UCSD-AML1 (cell line): ENCODE data around the gene MRPL12.

ENCODE experiments used
- DNase-seq: peaks from one replicate; lab custom pipeline; 2025; ENCODE audit not compliant: unreplicated experiment; lab: John Stamatoyannopoulos, UW

MRPL12 gene

DNA sequence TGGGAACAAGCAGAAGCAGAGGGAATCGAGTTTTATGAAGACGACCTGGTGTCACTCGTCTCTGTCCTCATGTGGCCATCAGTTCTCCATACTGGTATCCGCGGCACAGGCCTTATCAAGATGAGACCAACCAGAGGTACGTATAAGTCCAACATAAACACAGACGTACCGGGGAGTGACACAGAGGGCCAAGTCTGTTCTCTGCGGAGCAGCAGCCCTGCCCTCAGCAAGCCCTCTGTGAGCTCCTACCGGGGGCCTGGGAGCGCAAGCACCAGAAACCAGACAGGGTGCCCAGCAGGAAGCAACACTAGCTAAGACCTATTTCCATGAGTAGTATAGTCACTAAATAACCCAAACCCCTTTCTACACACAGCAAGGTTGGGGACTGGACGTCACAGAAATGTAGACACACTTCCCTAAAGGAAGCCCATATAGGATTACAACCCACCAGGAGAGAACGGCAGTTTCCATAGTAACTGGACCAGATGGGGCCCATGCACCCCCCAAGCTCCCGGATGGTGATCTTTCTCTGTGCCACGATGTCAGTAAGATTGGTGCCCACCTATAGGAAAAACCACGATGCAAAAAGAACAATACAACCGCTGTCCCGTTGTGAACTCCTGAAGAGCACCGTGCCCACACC is 20.5 kb upstream of the MRPL12 start:
- no peak for DNase-seq

DNA sequence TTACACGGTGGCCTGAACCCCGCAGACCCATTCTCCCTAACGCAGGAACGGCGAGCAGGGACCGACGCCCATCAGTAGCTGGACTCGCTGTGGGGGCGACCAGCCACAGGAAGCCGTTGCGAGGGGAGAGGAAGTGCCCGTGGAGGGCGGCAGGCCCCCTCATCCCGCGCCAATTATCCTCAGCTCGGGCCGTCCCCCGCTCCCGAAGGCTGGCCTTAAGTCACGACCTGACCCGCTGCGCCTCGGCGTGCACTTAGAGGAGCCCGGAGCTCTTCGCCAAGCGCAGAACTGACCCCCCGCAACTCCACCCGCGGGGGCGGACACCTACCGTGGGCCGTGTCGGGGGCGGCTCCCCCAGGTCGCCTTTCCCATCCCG is 20.0 kb upstream of the MRPL12 start:
- no peak for DNase-seq

- peak; percentile 99 for DNase-seq
Measured at GRCh38 chr17:81683584-81684441, 19.4 kb upstream of the MRPL12 start, which contains the start of the genes ARL16 and HGS. TSS of gene ARL16 (minus strand) at chr17:81683797. CDS start at chr17:81683753, 44 bp downstream. TSS of gene HGS (plus strand) at chr17:81684011. CDS start at chr17:81684067, 56 bp downstream.

- DNase-seq: no peak
Measured at GRCh38 chr17:81684442-81684911, 18.7 kb upstream of the MRPL12 start.

- DNase-seq: no peak
Measured at GRCh38 chr17:81685108-81685507, 18.1 kb upstream of the MRPL12 start.

DNA sequence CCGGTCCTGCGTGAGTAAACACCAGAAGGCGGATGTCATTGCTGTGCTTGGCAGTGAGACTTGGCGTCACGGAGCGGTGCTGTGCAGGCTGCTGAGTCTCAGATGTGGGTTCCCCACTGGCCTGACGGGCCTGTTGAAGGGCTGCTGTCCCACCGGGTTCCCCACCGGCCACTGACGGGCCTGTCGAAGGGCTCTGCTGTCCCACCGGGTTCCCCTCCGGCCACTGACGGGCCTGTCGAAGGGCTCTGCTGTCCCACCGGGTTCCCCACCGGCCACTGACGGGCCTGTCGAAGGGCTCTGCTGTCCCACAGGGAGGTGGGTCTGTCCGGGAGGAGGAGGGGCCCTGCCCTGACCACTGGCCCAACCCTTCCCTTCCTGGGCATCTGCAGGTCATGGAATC is 16.6 kb upstream of the MRPL12 start:
- DNase-seq: no peak

GRCh38 chr17:81687770-81688541 is 15.2 kb upstream of the MRPL12 start:
- DNase-seq: no peak

- no peak for DNase-seq
Measured at GRCh38 chr17:81688616-81689015, 14.6 kb upstream of the MRPL12 start.

GRCh38 chr17:81690066-81690465 is 13.1 kb upstream of the MRPL12 start:
- no peak for DNase-seq

DNA sequence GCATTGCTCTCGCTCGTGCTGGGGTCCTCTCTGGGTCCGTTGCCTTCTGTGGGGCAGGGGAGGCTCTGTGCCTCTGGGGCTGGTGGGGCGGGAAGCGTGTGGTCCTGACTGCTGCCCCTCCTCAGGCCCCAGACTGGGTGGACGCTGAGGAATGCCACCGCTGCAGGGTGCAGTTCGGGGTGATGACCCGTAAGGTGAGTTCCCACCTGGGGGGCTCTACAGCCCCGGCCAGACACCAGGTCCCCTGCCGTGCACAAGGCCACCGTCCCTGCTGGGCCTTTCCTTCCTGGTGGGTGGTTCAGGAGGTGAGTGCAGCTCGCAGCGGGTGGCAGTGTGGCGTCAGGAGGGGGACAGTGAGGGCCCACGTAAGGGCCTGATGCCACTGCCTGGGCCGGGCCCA is 12.6 kb upstream of the MRPL12 start:
- no peak for DNase-seq

DNA sequence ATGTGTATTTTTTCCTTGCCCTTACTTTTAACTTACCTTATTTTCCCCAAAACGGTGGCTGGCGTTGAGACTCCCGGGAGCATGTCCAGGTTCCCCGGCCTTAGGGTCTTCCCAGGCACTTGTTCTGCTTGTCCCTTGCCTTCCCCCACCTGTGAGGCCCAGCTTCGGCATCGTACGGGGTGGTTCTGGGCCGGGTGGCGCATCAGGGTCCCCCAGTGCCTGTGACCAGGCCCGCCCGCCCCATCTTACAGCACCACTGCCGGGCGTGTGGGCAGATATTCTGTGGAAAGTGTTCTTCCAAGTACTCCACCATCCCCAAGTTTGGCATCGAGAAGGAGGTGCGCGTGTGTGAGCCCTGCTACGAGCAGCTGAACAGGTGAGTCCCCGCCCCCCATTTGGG is 12.0 kb upstream of the MRPL12 start:
- no peak for DNase-seq

DNA sequence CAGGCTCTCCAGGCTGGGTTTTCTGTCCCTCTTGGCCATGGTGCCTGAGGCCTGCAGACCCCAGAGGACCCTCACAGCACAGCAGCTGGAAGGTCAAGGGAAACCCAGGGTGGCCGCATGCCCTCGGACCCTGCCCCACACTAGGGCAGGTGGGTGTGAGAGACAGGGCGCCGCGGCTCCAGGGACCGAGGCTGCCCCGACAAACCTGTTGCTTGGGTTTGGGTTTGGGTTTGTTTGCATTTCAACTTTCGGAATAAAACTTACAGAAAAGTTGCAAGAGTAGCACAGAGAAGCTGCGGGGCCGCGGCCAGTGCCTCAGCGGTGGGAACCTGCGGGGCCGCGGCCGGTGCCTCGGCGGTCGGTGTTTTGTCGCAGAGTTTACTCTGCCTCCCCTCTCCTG is 11.6 kb upstream of the MRPL12 start:
- no peak for DNase-seq

GRCh38 chr17:81693509-81694210 is 9.5 kb upstream of the MRPL12 start:
- DNase-seq: no peak

DNA sequence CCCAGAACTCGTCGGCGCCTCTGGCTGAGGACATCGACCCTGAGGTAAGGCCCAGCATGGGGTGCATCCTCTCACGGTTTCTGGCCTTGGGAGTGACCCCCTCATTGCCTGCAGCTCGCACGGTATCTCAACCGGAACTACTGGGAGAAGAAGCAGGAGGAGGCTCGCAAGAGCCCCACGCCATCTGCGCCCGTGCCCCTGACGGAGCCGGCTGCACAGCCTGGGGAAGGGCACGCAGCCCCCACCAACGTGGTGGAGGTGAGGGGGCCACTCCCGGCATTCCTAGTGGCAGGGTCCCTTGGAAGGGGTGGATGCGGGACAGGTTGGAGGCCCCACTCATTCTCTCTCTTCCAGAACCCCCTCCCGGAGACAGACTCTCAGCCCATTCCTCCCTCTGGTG is 8.4 kb upstream of the MRPL12 start:
- no peak for DNase-seq

DNA sequence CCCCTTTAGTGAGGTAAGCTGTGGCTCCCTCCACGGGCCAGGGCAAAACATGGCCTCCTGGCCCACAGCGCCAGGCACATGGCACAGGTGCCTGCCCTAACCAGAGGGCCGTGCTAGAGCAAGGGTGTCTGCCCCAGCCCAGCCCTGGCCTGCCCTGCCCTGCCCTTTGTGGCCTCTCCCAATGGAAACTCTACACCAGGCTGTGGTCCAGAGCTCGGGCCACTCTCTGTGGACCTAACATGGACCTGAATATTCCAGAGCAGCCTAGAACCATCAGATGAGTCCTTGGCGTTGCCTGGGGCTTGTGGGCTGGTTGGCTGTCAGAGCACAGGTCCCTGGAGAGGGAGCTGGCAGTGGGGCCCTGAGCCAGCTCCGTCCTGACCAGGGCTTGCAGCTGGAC is 8.0 kb upstream of the MRPL12 start:
- DNase-seq: no peak

- DNase-seq: no peak
Measured at GRCh38 chr17:81695801-81696200, 7.4 kb upstream of the MRPL12 start.

- no peak for DNase-seq
Measured at GRCh38 chr17:81696218-81696941, 6.8 kb upstream of the MRPL12 start.

- DNase-seq: no peak
Measured at GRCh38 chr17:81697261-81698044, 5.7 kb upstream of the MRPL12 start.
